Left renal cortex interstitium (tissue), 4 donors: ENCODE data around the gene GARNL3. TPM values are rescaled to one million over a fixed set of nuclear protein-coding genes. Genes with fewer than 3 reads are reported as not detected.

Source experiments
- DNase-seq, 4 donors: peaks; one replicate each; pipeline ENCODE4 v3.0.0-alpha.2; 2013; ENCODE audit warnings: low read depth in 4 of 4, low spot score in 2 of 4, missing footprints in 1 of 4
- polyA plus RNA-seq, 4 donors: library from polyadenylated mRNA; unstranded; fragments of 120-200 nt; gene quantifications; one replicate each; pipeline ENCODE4 v1.2.1, GENCODE V29; 2013; ENCODE audit not compliant: insufficient read length in 4 of 4

Gene GARNL3
- polyA plus RNA-seq, 4 donors = 12.9 to 19.8 (median 16.7) TPM

- DNase-seq = no peak
Observed at GRCh38 chr9:127344368-127345000, 79.9 kb downstream of the GARNL3 start.

- no peak for DNase-seq
Observed at GRCh38 chr9:127345566-127345965, 81.0 kb downstream of the GARNL3 start.

GRCh38 chr9:127346584-127346983 lies 82.0 kb downstream of the GARNL3 start:
- DNase-seq = no peak

- no peak for DNase-seq
Observed at GRCh38 chr9:127347831-127348776, 83.5 kb downstream of the GARNL3 start.

- DNase-seq = no peak
Observed at GRCh38 chr9:127349483-127350113, 85.0 kb downstream of the GARNL3 start.

- DNase-seq = no peak
Observed at GRCh38 chr9:127351182-127352166, 86.9 kb downstream of the GARNL3 start.

GRCh38 chr9:127353882-127354281 lies 89.3 kb downstream of the GARNL3 start:
- no peak for DNase-seq

GRCh38 chr9:127356906-127357305 lies 92.3 kb downstream of the GARNL3 start:
- no peak for DNase-seq

GRCh38 chr9:127358023-127358535 lies 93.5 kb downstream of the GARNL3 start:
- no peak for DNase-seq

GRCh38 chr9:127358770-127359169 lies 94.2 kb downstream of the GARNL3 start:
- DNase-seq = no peak

- DNase-seq = no peak
Observed at GRCh38 chr9:127360250-127360649, 95.7 kb downstream of the GARNL3 start.

GRCh38 chr9:127360829-127361228 lies 96.3 kb downstream of the GARNL3 start:
- DNase-seq = no peak

GRCh38 chr9:127361561-127361960 lies 97.0 kb downstream of the GARNL3 start:
- DNase-seq = no peak

GRCh38 chr9:127362829-127363228 lies 98.3 kb downstream of the GARNL3 start:
- DNase-seq = no peak

GRCh38 chr9:127365461-127365860 lies 100.9 kb downstream of the GARNL3 start:
- no peak for DNase-seq

- DNase-seq = no peak
Observed at GRCh38 chr9:127366594-127366993, 102.0 kb downstream of the GARNL3 start.

GRCh38 chr9:127368852-127369402 lies 104.4 kb downstream of the GARNL3 start:
- no peak for DNase-seq

GRCh38 chr9:127369428-127369827 lies 104.9 kb downstream of the GARNL3 start:
- DNase-seq = no peak

GRCh38 chr9:127370147-127370579 lies 105.6 kb downstream of the GARNL3 start:
- no peak for DNase-seq
